Fibroblast of lung (primary cell): ENCODE measurements around the gene AMER2.

Experiments used
- EZH2 ChIP-seq: IDR thresholded peaks from 2 replicates; pipeline ENCODE4 v1.5.1; 2012; ENCODE audit warnings: low read length, control low read depth, mild to moderate bottlenecking; ENCODE audit errors: missing control alignments
- TF ChIP-seq, protein P1 (sequence below), 2 donors: IDR thresholded peaks in 1 of 2; conservative IDR thresholded peaks in 1 of 2; 1 replicate in 1 of 2; 2 replicates in 1 of 2; pipeline ENCODE4 v1.5.1; 2011 to 2012; ENCODE audit warnings: low read length in 2 of 2, control low read depth in 1 of 2, inconsistent platforms in 1 of 2, low read depth in 1 of 2, mild to moderate bottlenecking in 1 of 2

DNA sequence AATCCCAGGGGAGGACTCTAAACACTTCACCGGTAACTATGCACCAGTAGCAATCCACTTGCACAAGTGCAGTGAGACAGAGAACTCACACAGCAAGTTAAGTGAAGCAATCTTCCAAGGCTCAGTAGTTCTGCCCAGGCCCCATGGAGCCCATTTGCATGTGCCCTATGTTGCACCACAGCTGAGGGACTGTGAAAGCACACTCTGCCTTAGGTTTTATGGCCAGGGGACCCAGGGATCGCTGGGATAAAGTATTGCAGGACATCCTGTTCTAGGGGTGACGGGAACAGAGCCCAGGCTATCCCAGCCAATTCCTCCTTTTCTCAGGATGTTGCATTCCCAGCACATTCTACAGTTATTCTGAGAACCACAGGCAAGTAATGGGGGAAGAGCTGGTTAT, 6.0 kb upstream of the AMER2 start:
- TF ChIP-seq, protein P1, sequence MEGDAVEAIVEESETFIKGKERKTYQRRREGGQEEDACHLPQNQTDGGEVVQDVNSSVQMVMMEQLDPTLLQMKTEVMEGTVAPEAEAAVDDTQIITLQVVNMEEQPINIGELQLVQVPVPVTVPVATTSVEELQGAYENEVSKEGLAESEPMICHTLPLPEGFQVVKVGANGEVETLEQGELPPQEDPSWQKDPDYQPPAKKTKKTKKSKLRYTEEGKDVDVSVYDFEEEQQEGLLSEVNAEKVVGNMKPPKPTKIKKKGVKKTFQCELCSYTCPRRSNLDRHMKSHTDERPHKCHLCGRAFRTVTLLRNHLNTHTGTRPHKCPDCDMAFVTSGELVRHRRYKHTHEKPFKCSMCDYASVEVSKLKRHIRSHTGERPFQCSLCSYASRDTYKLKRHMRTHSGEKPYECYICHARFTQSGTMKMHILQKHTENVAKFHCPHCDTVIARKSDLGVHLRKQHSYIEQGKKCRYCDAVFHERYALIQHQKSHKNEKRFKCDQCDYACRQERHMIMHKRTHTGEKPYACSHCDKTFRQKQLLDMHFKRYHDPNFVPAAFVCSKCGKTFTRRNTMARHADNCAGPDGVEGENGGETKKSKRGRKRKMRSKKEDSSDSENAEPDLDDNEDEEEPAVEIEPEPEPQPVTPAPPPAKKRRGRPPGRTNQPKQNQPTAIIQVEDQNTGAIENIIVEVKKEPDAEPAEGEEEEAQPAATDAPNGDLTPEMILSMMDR (conservative IDR thresholded peaks at IDR 0.05 in 1 of 2, IDR thresholded peaks at IDR 0.05 in 1 of 2; ENCODE audit: low read depth in 1 of 2, low read length in 2 of 2), result no peak
- no peak for TF ChIP-seq EZH2
